SK-N-SH (cell line): ENCODE data around the gene NFATC4.

ENCODE experiments used
- CHD2 ChIP-seq: fragments of 150-350 bp; IDR thresholded peaks from 2 replicates; pipeline ENCODE4 v1.6.1; 2018; ENCODE audit warnings: low read length; ENCODE audit not compliant: partially characterized antibody
- EP300 ChIP-seq, 2 experiments: IDR thresholded peaks; 2 replicates each; pipeline versions ENCODE4 v1.4.0 to v1.6.1; 2012; ENCODE audit warnings: borderline replicate concordance in 1 of 2, low read depth in 1 of 2, low read length in 1 of 2
- GATA2 ChIP-seq: sonication (generic); formaldehyde crosslinking; IDR thresholded peaks from 2 replicates; pipeline ENCODE4 v1.5.0; 2020; ENCODE audit warnings: mild to moderate bottlenecking, missing genetic modification reagents
- JUND ChIP-seq: IDR thresholded peaks from 2 replicates; pipeline ENCODE4 v1.4.0; 2012
- MEF2A ChIP-seq: IDR thresholded peaks from 2 replicates; pipeline ENCODE4 v1.4.0; 2012; ENCODE audit warnings: low read depth, borderline replicate concordance
- MXI1 ChIP-seq: IDR thresholded peaks from 2 replicates; pipeline ENCODE4 v1.6.1; 2012; ENCODE audit warnings: mild to moderate bottlenecking, low read depth, low read length, improper control_type of control experiment
- POLR2AphosphoS5 ChIP-seq: IDR thresholded peaks from 2 replicates; pipeline ENCODE4 v1.6.1; 2012; ENCODE audit warnings: low read depth, low read length
- RAD21 ChIP-seq: IDR thresholded peaks from 2 replicates; pipeline ENCODE4 v1.6.1; 2012; ENCODE audit warnings: mild to moderate bottlenecking, low read length
- RFX5 ChIP-seq: IDR thresholded peaks from 2 replicates; pipeline ENCODE4 v1.6.1; 2012; ENCODE audit warnings: mild to moderate bottlenecking, improper control_type of control experiment, low read length
- YY1 ChIP-seq: IDR thresholded peaks from 2 replicates; pipeline ENCODE4 v1.4.0; 2012; ENCODE audit warnings: low read depth, mild to moderate bottlenecking
- TF ChIP-seq, protein P1 (sequence below): IDR thresholded peaks from 2 replicates; pipeline ENCODE4 v1.6.1; 2012; ENCODE audit warnings: mild to moderate bottlenecking, low read depth, low read length, moderate library complexity
- TF ChIP-seq, protein P2 (sequence below): fragments of 200-600 bp; sonication (generic); IDR thresholded peaks from 2 replicates; pipeline ENCODE4 v1.6.1; 2017; ENCODE audit warnings: antibody characterized with exemption, mild to moderate bottlenecking, moderate library complexity
- TF ChIP-seq, protein P3 (sequence below): IDR thresholded peaks from 2 replicates; pipeline ENCODE4 v1.4.0; 2012; ENCODE audit warnings: low read depth, borderline replicate concordance

DNA sequence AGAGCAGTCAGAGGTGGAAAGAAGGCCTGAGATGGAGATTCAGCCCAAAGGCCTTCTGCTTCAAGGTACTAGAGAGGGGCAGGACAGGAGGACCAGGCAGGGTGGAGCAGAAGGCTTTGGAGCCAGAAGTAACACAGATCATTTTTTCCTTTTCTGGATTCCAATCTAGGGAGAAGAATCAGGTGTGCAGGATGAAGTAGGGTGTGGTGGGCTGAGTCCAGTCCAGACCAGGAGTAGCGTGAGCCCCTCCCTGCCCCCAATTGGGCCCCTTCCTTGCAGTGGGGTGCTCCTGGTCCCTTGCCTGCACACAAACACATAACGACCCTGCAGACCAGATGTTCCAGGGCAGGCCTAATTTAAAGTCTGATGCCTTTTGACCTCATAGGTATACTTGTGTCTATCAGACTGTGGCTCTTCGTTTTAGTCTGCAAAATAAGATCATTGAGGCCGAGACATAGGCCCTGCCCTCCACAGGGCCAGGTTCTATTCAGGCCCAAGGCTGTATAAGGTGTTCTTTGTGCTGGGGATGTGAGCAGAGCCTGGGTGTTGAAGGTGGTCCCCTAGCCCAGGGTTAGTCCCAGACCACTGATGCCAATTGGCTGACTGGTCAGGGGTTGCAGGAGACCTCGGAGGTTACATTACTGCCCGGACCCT, 29.8 kb downstream of the NFATC4 start:
- TF ChIP-seq MEF2A, result no peak
- TF ChIP-seq, protein P1, sequence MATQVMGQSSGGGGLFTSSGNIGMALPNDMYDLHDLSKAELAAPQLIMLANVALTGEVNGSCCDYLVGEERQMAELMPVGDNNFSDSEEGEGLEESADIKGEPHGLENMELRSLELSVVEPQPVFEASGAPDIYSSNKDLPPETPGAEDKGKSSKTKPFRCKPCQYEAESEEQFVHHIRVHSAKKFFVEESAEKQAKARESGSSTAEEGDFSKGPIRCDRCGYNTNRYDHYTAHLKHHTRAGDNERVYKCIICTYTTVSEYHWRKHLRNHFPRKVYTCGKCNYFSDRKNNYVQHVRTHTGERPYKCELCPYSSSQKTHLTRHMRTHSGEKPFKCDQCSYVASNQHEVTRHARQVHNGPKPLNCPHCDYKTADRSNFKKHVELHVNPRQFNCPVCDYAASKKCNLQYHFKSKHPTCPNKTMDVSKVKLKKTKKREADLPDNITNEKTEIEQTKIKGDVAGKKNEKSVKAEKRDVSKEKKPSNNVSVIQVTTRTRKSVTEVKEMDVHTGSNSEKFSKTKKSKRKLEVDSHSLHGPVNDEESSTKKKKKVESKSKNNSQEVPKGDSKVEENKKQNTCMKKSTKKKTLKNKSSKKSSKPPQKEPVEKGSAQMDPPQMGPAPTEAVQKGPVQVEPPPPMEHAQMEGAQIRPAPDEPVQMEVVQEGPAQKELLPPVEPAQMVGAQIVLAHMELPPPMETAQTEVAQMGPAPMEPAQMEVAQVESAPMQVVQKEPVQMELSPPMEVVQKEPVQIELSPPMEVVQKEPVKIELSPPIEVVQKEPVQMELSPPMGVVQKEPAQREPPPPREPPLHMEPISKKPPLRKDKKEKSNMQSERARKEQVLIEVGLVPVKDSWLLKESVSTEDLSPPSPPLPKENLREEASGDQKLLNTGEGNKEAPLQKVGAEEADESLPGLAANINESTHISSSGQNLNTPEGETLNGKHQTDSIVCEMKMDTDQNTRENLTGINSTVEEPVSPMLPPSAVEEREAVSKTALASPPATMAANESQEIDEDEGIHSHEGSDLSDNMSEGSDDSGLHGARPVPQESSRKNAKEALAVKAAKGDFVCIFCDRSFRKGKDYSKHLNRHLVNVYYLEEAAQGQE, result no peak
- no peak for TF ChIP-seq POLR2AphosphoS5
- no peak for TF ChIP-seq MXI1
- TF ChIP-seq, protein P2, sequence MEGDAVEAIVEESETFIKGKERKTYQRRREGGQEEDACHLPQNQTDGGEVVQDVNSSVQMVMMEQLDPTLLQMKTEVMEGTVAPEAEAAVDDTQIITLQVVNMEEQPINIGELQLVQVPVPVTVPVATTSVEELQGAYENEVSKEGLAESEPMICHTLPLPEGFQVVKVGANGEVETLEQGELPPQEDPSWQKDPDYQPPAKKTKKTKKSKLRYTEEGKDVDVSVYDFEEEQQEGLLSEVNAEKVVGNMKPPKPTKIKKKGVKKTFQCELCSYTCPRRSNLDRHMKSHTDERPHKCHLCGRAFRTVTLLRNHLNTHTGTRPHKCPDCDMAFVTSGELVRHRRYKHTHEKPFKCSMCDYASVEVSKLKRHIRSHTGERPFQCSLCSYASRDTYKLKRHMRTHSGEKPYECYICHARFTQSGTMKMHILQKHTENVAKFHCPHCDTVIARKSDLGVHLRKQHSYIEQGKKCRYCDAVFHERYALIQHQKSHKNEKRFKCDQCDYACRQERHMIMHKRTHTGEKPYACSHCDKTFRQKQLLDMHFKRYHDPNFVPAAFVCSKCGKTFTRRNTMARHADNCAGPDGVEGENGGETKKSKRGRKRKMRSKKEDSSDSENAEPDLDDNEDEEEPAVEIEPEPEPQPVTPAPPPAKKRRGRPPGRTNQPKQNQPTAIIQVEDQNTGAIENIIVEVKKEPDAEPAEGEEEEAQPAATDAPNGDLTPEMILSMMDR, result no peak
- TF ChIP-seq EP300 (IDR thresholded peaks at IDR 0.05; ENCODE audit: borderline replicate concordance in 1 of 2, low read depth in 1 of 2, low read length in 1 of 2), result no peak
- no peak for TF ChIP-seq RFX5
- no peak for TF ChIP-seq RAD21
- TF ChIP-seq, protein P3, sequence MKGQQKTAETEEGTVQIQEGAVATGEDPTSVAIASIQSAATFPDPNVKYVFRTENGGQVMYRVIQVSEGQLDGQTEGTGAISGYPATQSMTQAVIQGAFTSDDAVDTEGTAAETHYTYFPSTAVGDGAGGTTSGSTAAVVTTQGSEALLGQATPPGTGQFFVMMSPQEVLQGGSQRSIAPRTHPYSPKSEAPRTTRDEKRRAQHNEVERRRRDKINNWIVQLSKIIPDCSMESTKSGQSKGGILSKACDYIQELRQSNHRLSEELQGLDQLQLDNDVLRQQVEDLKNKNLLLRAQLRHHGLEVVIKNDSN, result no peak
- TF ChIP-seq GATA2 (CRISPR knock-in tag), result no peak
- no peak for TF ChIP-seq CHD2
- no peak for TF ChIP-seq JUND
- no peak for TF ChIP-seq YY1
